GM10248 (cell line): Measurements from ENCODE around the gene MEIKIN.

ENCODE experiments used
- CTCF ChIA-PET: fragments of 300-600 bp; sonication (Branson Sonifier 250); formaldehyde crosslinking; extraction: SDS; loops from one replicate; lab custom pipeline; 2021; ENCODE audit warnings: antibody characterized with exemption; lab: Yijun Ruan, JAX
- POLR2A ChIA-PET: fragments of 350-650 bp; sonication (Branson Sonifier 250); formaldehyde crosslinking; extraction: SDS; loops from one replicate; lab custom pipeline; 2020; ENCODE audit warnings: antibody characterized with exemption; lab: Yijun Ruan, JAX
- DNase-seq: peaks from one replicate; pipeline ENCODE4 v3.0.0; 2012; ENCODE audit errors: extremely low spot score
- CTCF ChIP-seq: IDR thresholded peaks from 2 replicates; pipeline ENCODE4 v1.5.1; 2012; ENCODE audit warnings: mild to moderate bottlenecking, low read depth; ENCODE audit errors: extremely low read depth, missing control alignments, control extremely low read depth

The MEIKIN gene, protein sequence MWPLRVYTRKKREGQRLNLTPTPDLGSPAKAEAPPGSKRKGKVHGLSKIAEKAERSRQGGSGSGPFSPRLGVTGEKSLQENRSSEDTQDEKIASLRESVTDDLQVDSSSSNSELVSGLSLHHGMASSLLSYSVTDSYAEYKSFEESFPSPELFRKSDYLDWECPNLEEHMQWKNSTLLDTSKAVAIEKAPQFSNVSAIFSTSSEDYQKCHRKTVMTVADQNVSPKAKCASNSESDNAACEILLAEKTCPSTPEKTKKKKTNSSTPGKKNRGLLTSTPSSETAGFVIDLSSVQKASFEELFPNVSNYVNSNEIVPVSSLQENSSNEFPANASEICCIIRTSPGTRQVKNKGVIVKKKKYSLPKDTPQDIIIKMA

GRCh38 chr5:131945551-131946168, at the start of gene MEIKIN:
MEIKIN (minus strand) TSS chr5:131945663; CDS start chr5:131945505, 158 bp downstream.
- no peak for TF ChIP-seq CTCF
- ChIA-PET POLR2A (no interaction called here), CTCF (interaction anchor here (1.5 kb wide), 1 partner anchor 9 kb away, joined by 4 read pairs; no protein-coding TSS in a partner anchor)
- DNase-seq = no peak

DNA sequence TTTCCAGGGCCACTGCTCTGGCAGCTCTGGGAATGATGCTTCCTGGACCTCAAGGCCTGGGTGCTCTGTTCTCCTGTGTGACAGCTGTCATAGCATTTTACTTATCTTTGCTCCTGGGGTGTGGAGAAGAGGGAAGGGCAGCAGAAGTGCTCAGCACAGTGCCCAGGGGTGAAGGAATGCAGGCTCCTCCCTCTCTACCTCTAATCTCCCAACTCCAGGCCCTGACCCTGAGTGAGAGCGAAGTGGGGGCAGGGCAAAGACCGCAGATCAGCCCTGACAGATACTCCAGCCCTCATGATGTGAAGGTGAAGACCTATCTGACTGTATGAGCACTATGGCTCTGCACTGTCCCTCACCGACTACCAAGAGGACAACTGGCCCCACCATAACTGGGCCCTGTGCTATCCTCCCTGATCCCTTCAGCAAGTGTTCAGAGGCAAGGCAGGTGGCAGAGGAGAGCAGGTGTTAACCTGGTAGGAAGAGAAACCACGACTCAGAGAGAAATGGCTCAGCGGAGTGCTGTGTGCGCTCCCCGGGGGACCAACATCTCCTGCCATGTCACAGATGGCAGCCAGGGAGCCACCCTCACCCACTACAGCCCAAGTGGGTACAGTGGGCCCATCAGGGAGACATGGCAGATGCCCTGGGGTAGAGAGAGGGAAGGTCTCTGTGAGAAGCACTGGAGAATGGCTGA, 49.2 kb upstream of the MEIKIN start:
- no peak for DNase-seq
- TF ChIP-seq CTCF = no peak
- POLR2A ChIA-PET = no interaction called here
- CTCF ChIA-PET = interaction anchor here (5.4 kb wide), 1 partner anchor 13 kb away, joined by 39 read pairs; no protein-coding TSS in a partner anchor

DNA sequence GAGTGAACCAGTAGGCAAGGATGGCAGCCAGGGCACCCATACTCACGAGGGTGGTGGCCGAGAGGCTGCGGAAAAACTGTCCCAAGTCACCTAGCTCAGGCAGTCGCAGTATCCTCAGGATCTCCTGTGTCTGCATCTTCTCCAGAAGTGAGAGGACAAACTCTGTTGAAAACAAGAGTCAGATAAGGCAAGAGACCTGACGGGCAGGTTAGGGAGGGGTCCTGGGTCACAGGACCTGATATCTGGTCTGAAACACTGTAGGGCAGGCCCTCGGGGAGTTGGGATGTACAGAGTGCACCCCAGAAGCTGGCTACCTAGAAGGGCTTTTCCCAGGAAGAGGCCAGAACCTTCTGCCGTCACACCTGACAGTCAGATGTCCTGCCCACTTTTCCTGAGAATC, 48.6 kb upstream of the MEIKIN start:
- TF ChIP-seq CTCF = no peak
- CTCF ChIA-PET = interaction anchor here (5.4 kb wide), 1 partner anchor 13 kb away, joined by 39 read pairs; no protein-coding TSS in a partner anchor
- POLR2A ChIA-PET = no interaction called here
- DNase-seq = no peak

- TF ChIP-seq CTCF = no peak
- POLR2A ChIA-PET = no interaction called here
- CTCF ChIA-PET = interaction anchor here (5.4 kb wide), 1 partner anchor 14 kb away, joined by 39 read pairs; no protein-coding TSS in a partner anchor
- DNase-seq = no peak
Measured at GRCh38 chr5:131993676-131994075, 48.2 kb upstream of the MEIKIN start.

DNA sequence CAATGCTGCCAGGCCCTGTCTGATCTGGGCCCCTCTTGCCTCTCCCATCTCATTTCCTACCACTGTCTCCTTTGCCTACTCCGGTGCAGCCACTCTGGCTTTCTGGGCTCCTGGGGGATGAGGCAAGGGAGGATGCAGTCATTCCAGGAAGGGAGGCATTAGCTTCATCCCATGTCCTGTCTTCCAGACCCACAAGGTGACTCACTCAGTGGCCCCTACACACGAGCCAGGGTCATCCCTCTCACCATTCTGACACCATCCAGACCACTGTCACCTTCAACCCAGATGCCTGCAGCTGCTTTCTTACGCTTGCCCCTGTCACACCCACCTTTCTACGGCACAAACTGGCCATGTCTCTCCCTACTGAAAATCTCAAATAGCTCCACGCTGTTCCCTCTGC, 46.9 kb upstream of the MEIKIN start:
- POLR2A ChIA-PET = no interaction called here
- DNase-seq = no peak
- TF ChIP-seq CTCF = no peak
- CTCF ChIA-PET = interaction anchor here (5.4 kb wide), 1 partner anchor 15 kb away, joined by 39 read pairs; no protein-coding TSS in a partner anchor
